H54 (cell line): Measurements from ENCODE around the gene INPP5F.
"Not testable (repeated sequence)": the region's sequence is repeated elsewhere in the genome, so short reads cannot be mapped to it uniquely, and the experiment has no call there.

ENCODE experiments used
- DNase-seq: peaks from one replicate; pipeline ENCODE4 v3.0.0; 2011; ENCODE audit warnings: low spot score, mixed read lengths; ENCODE audit not compliant: insufficient read length
- FAIRE-seq: peaks from 3 replicates; lab custom pipeline; 2011; peaks lifted over from hg19 to GRCh38; lab: Jason Lieb, UNC
- POLR2A ChIP-seq: IDR thresholded peaks from 2 replicates; pipeline ENCODE4 v1.6.1; 2011; ENCODE audit warnings: low read depth, mild to moderate bottlenecking, low read length

INPP5F gene

DNA sequence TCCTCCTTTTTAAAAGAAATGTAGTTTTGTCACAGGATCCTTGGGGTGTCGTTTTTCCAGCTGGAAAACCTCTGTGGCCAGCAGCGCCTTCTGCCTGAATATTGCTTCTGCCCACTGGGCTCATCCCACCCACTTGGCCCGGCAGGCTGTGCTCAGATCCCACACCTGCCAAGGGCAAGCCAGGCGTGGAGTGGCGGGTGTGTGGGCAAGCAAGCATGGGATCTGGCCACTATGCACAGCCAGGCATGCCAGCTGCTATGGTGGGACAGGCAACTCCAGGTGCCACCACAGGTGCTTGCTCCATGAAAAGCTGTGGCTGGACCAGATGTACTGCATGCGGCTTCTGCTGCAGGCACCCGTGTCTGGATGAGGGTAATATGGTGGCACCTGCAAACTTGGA is 31.2 kb upstream of the INPP5F start:
- no peak for TF ChIP-seq POLR2A
- DNase-seq = no peak
- no peak for FAIRE-seq

DNA sequence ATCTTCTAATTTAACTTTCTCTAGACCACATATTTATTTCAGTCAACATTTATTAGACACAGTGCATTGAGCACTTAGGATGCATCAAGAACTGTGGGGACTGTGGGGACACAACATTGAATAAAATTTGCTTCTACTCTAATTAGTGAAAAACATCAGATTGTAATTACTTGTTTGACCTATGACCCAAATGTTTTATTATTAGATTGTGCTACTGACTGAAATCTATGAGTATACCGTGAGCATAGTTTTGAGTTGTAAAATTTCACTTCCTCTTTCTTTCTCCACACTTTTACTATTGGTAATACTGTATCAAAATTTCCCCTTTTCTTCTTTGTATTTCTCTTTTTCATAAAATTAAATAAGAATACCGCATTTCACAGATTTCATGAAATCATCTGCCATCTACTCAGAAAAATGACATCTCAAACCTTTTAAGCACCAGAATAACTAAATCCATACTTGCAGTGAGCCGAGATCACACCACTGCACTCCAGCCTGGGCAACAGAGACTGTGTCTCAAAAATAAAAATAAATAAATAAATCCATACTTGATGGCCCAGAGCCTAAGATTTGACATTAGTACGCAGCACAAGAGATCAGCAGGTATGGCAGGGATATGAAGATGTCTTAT is 25.4 kb upstream of the INPP5F start:
- no peak for TF ChIP-seq POLR2A
- FAIRE-seq (no peak), DNase-seq (no peak)

DNA sequence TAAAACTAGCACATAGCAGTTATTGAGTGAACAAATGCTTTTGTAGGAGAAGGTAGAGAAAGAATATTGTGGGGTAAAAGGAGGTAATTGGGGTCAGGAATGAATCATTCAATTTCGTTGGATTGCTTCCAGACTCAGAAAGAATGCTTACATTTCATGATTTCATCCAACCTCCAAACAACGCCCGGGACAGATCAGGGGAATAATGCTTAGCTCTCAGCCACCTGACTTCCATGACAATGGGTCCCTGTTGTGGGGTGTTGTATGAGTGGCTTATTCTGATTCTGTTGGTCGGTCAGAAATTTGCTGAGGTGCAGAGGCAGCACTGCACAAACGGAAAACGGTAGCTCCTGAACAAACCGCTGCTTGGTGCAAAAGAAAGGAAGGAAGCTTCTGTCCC is 24.0 kb upstream of the INPP5F start:
- DNase-seq (no peak), FAIRE-seq (no peak)
- no peak for TF ChIP-seq POLR2A

DNA sequence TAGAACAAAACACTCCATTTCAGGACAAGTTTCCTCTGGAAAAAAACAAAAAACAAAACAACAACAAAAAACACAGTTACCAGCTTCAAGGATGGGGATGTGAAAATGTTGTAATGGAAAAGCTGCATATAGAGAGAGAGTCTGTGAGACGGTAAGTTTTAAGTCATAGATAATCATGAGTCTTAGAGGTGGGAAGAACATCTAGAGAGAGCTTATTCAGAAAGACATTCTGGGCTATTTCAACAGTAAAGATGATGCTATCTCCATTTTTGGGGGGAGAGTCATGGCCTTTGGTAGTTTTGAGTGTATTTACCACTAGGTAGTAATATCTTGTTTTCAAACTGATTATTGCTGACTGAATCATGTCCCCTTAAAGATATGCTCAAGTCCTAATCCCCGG is 23.3 kb upstream of the INPP5F start:
- no peak for DNase-seq
- TF ChIP-seq POLR2A = no peak
- no peak for FAIRE-seq

DNA sequence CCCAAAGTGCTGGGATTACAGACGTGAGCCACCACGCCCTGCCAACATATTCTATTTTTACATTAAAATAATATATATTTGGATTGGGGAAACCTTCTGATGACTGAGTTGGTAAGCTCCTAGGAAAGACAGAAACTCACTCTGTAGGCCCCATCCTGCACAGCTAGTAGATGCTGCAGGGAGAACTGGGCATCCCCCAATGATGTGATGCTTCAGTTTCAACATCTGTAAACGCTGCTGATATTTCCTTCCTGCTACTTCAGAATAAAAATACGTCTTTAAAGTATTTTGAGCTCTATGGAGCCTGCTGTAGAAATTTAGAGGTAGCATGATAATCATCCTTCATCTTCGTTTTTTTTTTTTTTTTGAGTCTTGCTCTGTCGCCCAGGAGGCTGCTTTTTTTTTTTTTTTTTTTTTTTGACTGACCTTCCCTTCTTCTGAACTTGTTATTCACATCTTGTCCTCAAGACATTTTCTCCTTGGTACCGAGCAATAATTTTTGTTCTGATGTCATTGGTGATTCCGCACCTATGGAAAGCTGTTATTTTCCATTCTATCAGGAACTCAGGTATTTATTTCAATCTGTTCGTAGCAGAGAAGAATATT is 21.8 kb upstream of the INPP5F start:
- no peak for FAIRE-seq
- no peak for TF ChIP-seq POLR2A
- no peak for DNase-seq

DNA sequence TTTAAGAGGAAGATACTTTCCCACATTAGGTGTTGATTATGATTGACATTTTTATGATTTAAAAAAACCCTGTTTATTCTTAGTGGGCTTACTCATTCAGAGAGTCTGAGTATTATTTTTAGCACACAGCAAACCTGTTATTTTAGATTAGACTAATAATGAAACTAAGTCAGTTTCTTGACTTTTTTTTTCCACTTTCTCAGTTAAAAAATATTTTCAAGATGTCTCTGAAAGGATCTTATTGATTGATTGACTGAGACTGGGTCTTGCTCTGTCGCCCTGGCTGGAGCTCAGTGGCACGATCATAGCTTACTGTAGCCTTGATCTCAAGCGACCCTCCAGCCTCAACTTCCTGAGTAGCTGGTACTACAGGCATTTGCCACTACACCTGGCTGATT is 20.4 kb upstream of the INPP5F start:
- no peak for TF ChIP-seq POLR2A
- no peak for DNase-seq
- no peak for FAIRE-seq

DNA sequence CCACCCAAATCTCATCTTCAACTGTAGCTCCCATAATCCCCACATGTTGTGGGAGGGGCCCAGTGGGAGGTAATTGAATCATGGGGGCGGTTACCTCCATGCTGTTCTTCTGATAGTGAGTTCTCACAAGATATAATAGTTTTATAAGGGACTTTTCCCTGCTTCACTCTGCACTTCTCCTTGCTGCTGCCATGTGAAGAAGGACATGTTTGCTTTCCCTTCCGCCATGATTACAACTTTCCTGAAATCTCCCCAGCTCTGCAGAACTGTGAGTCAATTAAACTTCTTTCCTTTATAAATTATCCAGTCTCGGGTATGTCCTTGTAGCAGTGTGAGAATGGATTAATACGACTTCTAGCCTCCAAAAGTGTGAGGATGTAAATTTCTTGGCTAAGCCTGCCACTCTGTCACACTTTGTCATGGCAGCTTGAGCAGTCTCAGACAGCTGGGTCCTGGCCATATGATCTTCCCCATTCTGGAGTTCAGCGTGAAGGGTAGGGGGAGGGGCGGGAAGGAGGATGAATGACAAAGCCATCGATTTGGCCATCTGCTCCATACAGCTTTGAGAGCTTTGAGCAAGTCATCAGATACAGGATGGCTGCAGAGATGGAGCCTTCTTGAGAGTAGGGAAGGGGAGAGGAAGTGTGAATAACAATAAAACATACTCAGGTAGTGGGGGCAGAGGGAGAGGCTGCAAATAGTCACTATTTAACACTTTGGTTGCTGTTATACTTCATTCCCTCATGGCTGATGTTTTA is 19.1 kb upstream of the INPP5F start:
- FAIRE-seq = no peak
- no peak for DNase-seq
- no peak for TF ChIP-seq POLR2A

DNA sequence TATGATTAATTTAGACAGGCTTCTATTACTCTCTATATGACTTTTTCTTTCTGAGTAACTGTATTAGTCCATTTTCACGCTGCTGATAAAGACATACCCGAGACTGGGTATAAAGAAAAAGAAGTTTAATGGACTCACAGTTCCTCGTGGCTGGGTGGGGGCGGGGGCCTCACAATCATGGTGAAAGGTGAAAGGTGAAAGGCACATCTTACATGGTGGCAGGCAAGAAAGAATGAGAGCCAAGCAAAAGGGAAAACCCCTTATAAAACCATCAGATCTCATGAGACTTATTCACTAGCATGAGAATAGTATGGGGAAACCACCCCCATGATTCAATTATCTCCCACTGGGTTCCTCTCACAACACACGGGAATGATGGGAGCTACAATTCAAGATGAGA is 18.5 kb upstream of the INPP5F start:
- DNase-seq, FAIRE-seq: not testable (repeated sequence)

DNA sequence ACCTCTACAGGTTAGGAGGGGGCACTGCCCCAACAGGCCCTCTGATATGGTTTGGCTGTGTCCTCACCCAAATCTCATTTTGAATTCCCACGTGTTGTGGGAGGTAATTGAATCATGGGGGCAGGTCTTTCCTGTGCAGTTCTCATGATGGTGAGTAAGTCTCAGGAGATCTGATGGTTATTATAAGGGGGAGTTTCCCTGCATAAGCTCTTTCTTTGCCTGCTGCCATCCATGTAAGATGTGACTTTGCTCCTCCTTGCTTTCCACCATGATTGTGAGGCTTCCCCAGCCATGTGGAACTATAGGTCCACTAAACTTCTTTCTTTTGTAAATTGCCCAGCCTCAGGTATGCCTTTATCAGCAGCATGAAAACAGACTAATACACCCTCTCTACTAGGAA is 14.9 kb upstream of the INPP5F start:
- DNase-seq, FAIRE-seq: not testable (repeated sequence)

DNA sequence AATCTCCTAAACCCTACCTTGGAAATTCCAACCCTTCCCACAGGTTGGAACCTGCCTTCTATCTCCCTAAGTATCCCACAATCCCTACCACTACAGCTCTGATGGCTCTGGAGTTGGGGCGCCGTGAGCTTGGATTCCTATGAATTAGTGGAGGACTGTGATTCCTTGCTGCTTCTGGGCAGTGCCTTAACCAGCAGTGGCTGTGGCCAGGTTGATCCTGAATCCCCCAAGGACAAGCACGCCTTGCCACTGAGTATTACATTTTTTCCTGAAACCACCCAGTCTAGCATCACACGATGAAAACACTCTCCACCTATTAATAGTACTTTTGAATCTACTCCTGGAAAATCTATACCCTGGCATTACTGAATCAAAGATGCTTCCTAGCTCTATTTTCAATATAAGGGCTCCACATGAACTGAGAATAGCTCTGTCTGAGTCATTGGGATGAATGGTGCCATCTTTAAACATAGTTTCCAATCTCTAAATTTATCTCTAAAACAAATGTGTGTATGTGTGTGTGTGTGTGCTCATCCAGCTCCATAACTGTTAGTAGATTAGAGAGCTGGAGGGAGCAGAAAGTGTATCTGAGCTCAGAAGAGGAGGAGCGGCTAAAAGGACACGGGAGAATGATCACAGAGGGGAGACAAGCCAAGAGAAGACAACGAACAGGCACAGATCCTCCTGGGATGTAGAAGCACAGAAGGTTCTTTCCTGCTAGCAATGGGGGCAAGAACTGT is 11.9 kb upstream of the INPP5F start:
- FAIRE-seq (no peak), DNase-seq (no peak)
- TF ChIP-seq POLR2A = no peak

DNA sequence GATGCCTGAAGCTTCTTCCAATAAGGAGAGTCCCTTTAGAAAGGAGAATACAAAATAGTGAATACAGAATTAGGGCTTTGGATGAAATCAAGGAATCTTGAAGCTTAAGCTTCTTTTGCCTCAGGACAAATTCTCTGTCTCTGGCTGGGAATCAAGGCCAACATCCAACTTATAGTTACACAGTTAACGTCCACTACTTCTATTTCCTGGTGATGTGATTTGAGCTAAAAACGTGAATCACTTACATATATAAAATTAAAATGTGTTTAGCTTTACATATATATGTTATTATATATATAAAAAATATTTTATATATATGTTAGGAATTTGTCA is 11.4 kb upstream of the INPP5F start:
- TF ChIP-seq POLR2A = no peak
- DNase-seq (no peak), FAIRE-seq (no peak)

DNA sequence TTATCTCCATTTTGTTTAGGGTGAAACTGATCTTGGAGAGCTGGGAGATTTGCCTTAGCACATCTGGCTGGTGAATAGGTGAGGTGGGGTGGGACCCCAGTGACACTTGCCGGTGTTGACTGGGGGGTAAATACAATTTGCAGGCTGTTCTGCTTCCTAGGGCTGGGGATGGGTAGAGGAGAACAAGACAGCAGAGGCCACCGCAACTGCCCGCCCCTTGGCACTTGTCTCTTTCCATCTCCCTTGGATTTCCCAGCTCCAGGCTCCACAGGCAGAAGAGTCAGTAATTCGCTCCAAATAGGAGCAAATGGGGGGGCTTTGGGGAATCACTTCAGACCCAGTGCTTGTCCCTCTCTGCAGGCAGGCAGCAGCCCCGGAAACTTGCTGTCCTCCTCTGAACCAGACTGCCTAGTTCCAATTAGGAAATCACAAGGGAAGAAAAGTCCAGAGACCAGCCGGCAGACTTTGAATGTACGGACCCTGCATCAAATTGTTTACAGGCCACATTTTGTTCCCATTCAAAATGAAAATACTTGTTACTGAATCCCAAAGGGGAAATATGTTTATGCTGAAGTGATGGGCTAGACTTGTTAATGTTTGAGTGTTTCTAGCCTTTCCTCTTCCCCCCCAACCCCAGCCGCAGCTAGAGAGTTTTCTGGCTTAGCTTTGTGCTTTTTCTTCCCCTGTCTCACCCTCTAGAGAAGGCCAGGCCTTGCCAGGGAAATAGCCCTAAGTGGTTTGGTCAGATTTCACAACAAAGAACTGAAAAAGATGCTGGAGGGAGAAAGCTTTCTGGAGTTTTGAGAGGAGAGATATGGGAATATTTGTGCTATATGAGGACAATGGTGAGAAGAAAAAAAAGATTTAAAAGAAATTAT is 10.0 kb upstream of the INPP5F start:
- FAIRE-seq = no peak
- DNase-seq = no peak
- TF ChIP-seq POLR2A = no peak

DNA sequence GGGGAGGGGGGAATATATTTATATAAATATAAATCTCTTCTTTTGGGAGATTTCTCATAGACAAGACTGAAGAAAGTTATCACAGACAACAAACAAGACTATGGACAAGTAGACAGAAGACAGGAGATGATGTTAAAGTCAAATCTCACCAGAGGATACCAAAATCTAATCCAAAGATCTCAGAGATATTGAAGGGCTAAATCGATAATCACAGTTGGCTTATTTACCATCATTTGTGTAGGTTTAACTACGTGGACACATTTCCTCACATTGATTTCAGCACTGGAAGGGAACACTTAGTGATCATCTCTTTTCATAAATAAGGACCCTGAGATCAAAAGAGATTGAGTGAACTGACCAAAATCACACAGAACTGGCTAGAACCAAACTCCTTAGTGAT is 2.7 kb upstream of the INPP5F start:
- TF ChIP-seq POLR2A = no peak
- no peak for FAIRE-seq

More for the DNA sequence above, 2.7 kb upstream of the INPP5F start:
- DNase-seq = no peak
